Measurements from ENCODE around the gene FTSJ3. TPM values are rescaled to one million over a fixed set of nuclear protein-coding genes. Genes with fewer than 3 reads are reported as not detected.
A peak's percentile ranks its signal among the peaks of the same experiment; 100 is the strongest.

The FTSJ3 gene
- polyA plus RNA-seq, 2 of the 4 experiments (the other 2 are of a cell fraction), result 74.5 to 104 TPM

- TF ChIP-seq REST (IDR thresholded peaks at IDR 0.05) (peak; percentile 90), PHF8 (IDR thresholded peaks at IDR 0.05; ENCODE audit: borderline replicate concordance, low read depth) (peak; percentile 41; the same call in 1 of the 2 replicates), SMC3 (IDR thresholded peaks at IDR 0.05) (peak; percentile 12; the same call in 1 of the 3 replicates), TFCP2L1 (CRISPR knock-in tag; IDR thresholded peaks at IDR 0.05) (peak; percentile 89), CHD2 (IDR thresholded peaks at IDR 0.05; ENCODE audit: low read length, partially characterized antibody) (peak; percentile 94), HOXB5 (CRISPR knock-in tag; IDR thresholded peaks at IDR 0.05) (peak; percentile 88; the same call in 1 of the 2 replicates), KDM1A (IDR thresholded peaks at IDR 0.05; ENCODE audit: low read depth) (peak; percentile 35; the same call in 1 of the 2 replicates), ZSCAN20 (CRISPR knock-in tag; IDR thresholded peaks at IDR 0.05) (no peak), NPAS2 (CRISPR knock-in tag; IDR thresholded peaks at IDR 0.05; ENCODE audit: borderline replicate concordance) (no peak), HDAC2 (IDR thresholded peaks at IDR 0.05) (0 out of 2 replicates have a peak, but pooled peaks have one; percentile 31), ESRRA (IDR thresholded peaks at IDR 0.05; ENCODE audit: borderline replicate concordance, low read length) (peak; percentile 51; the same call in 1 of the 2 replicates)
Observed at GRCh38 chr17:63842540-63843386, 15.3 kb upstream of the FTSJ3 start, which contains the start of gene SMARCD2 (continued).

- WGBS (ENCODE audit: missing lambda C conversion rate), result under 1% methylated on average over 14 of the region's 36 CpGs
- no peaks in the 10 kb centered on the region for H3K9me3 ChIP-seq
- ATAC-seq (peak; percentile 9 to 44; a peak in 4 of 6 replicates), FAIRE-seq (no peak), DNase-seq (ENCODE audit: low read depth in 1 of 2, low spot score in 1 of 2) (no peak)
- peak overlapping the region; percentile 94 to 97 for H3K27ac ChIP-seq
- CTCF ChIA-PET, result interaction anchor here (1.2 to 4.3 kb wide), 4 partner anchors 9 to 24 kb away, joined by 5 to 23 read pairs (median 6); partner anchors contain the start of genes FTSJ3 and PSMC5
- peak overlapping the region; percentile 89 for H3K4me3 ChIP-seq
- no peak for TF ChIP-seq ZC3H11A (IDR thresholded peaks at IDR 0.05)
- no peak for TF ChIP-seq NFE2L2 (conservative IDR thresholded peaks at IDR 0.05; ENCODE audit: low read length)
- H3K4me2 ChIP-seq, result peak overlapping the region; percentile 96
- peaks cover 32% of the 10 kb centered on the region for H3K4me1 ChIP-seq
- POLR2A ChIA-PET, result no interaction called here
Observed at GRCh38 chr17:63842173-63842539, 14.7 kb upstream of the FTSJ3 start.

GRCh38 chr17:63841350-63842172 lies 14.1 kb upstream of the FTSJ3 start:
- peak overlapping the region; percentile 94 to 97 for H3K27ac ChIP-seq
- ChIA-PET CTCF (interaction anchor here (1.2 to 4.3 kb wide), 4 partner anchors 9 to 24 kb away, joined by 5 to 23 read pairs (median 6); partner anchors contain the start of genes FTSJ3 and PSMC5), POLR2A (interaction anchor here (0.9 to 1.0 kb wide), 2 partner anchors 13 to 304 kb away, joined by 3 read pairs; no protein-coding TSS in a partner anchor)
- peak; percentile 30 to 48 for ATAC-seq
- H3K4me3 ChIP-seq, result peak overlapping the region; percentile 89
- peak overlapping the region; percentile 96 for H3K4me2 ChIP-seq
- 15% methylated on average over 23 of the region's 26 CpGs for WGBS (ENCODE audit: missing lambda C conversion rate)
- no peak for FAIRE-seq
- H3K4me1 ChIP-seq, result peaks cover 32% of the 10 kb centered on the region
- H3K9me3 ChIP-seq, result no peaks in the 10 kb centered on the region
- no peak for DNase-seq (ENCODE audit: low read depth in 1 of 2, low spot score in 1 of 2)
- TF ChIP-seq SREBF2 (IDR thresholded peaks at IDR 0.05) (no peak), FOSL2 (IDR thresholded peaks at IDR 0.05) (no peak), FOSL2 (CRISPR knock-in tag; IDR thresholded peaks at IDR 0.05) (no peak), CTCF (IDR thresholded peaks at IDR 0.05) (no peak), RCOR1 (IDR thresholded peaks at IDR 0.05; ENCODE audit: low read depth, low read length) (no peak), KDM1A (IDR thresholded peaks at IDR 0.05; ENCODE audit: low read depth) (no peak), NFE2L2 (conservative IDR thresholded peaks at IDR 0.05; ENCODE audit: low read length) (no peak), HOXA7 (CRISPR knock-in tag; IDR thresholded peaks at IDR 0.05) (no peak), TFCP2L1 (CRISPR knock-in tag; IDR thresholded peaks at IDR 0.05) (no peak), PBX3 (IDR thresholded peaks at IDR 0.05) (no peak), RARB (CRISPR knock-in tag; IDR thresholded peaks at IDR 0.05) (no peak), EHMT2 (IDR thresholded peaks at IDR 0.05; ENCODE audit: low read depth) (no peak), ZSCAN20 (CRISPR knock-in tag; IDR thresholded peaks at IDR 0.05) (no peak), ESRRA (IDR thresholded peaks at IDR 0.05; ENCODE audit: borderline replicate concordance, low read length) (no peak), CHD4 (IDR thresholded peaks at IDR 0.05; ENCODE audit: borderline replicate concordance) (no peak), ZFP36 (IDR thresholded peaks at IDR 0.05; ENCODE audit: borderline replicate concordance, partially characterized antibody) (no peak), MYC (IDR thresholded peaks at IDR 0.05; ENCODE audit: borderline replicate concordance, low read length) (no peak)
